AG09319 (cell line): ENCODE measurements around the gene RUBCNL.
"Not testable (repeated sequence)": the region's sequence is repeated elsewhere in the genome, so short reads cannot be mapped to it uniquely, and the experiment has no call there.

ENCODE experiments used
- DNase-seq: peaks from one replicate; pipeline ENCODE4 v3.0.0-alpha.2; 2010; ENCODE audit warnings: low read depth; ENCODE audit errors: extremely low read depth
- CTCF ChIP-seq: IDR thresholded peaks from 2 replicates; pipeline ENCODE4 v1.5.1; 2011; ENCODE audit warnings: low read depth, mild to moderate bottlenecking, inconsistent platforms, low read length, moderate library complexity

RUBCNL gene

GRCh38 chr13:46387064-46387851 is at the start of gene RUBCNL:
TSS of gene RUBCNL (minus strand) at chr13:46387252. CDS start at chr13:46372475, 14,777 bp downstream.
- no peak for DNase-seq

GRCh38 chr13:46429558-46429957 is 42.5 kb upstream of the RUBCNL start:
- not testable (repeated sequence) for DNase-seq

More at GRCh38 chr13:46387064-46387851, at the start of gene RUBCNL:
- TF ChIP-seq CTCF = no peak

GRCh38 chr13:46405457-46405856 is 18.4 kb upstream of the RUBCNL start:
- DNase-seq = no peak
- no peak for TF ChIP-seq CTCF

- no peak for TF ChIP-seq CTCF
- no peak for DNase-seq
Observed at GRCh38 chr13:46404733-46405100, 17.7 kb upstream of the RUBCNL start.

- TF ChIP-seq CTCF = no peak
- DNase-seq = no peak
Observed at GRCh38 chr13:46403851-46404732, 17.0 kb upstream of the RUBCNL start.

GRCh38 chr13:46402178-46402577 is 15.1 kb upstream of the RUBCNL start:
- DNase-seq = no peak
- TF ChIP-seq CTCF = no peak

GRCh38 chr13:46401432-46401831 is 14.4 kb upstream of the RUBCNL start:
- no peak for DNase-seq
- TF ChIP-seq CTCF = no peak
